B cell (primary cell): ENCODE data around the gene ITSN1. TPM values are rescaled to one million over a fixed set of nuclear protein-coding genes. Genes with fewer than 3 reads are reported as not detected.

ENCODE experiments used
- ATAC-seq: fragments of 200-7000 bp; cut with Tn5 transposase; one replicate; pipeline ENCODE4 v1.10.0; 2021; ENCODE audit warnings: low read depth, mild to moderate bottlenecking, moderate number of reproducible peaks, moderate library complexity
- CTCF ChIA-PET: fragments of 350-600 bp; sonication (Branson Sonifier 250); formaldehyde crosslinking; loops from one replicate; lab custom pipeline; 2021; ENCODE audit warnings: antibody characterized with exemption, inconsistent platforms; lab: Charles Lee
- POLR2A ChIA-PET: fragments of 350-600 bp; sonication (Branson Sonifier 250); formaldehyde crosslinking; loops from one replicate; lab custom pipeline; 2021; ENCODE audit warnings: antibody characterized with exemption; lab: Charles Lee
- DNase-seq: peaks from one replicate; pipeline ENCODE4 v3.0.0; 2013
- H2AFZ ChIP-seq: 2 replicates; pipeline ENCODE4 v1.6.1; 2012; ENCODE audit warnings: mild to moderate bottlenecking, low read depth, low read length; ENCODE audit not compliant: insufficient read depth, poor library complexity, severe bottlenecking
- H3K27ac ChIP-seq, 2 donors: 1 replicate in 1 of 2; 2 replicates in 1 of 2; pipeline ENCODE4 v1.5.1; 2012 to 2013; ENCODE audit warnings: low read length in 2 of 2, mild to moderate bottlenecking in 2 of 2, moderate library complexity in 1 of 2
- H3K27me3 ChIP-seq, 4 experiments: fragments of 200-600 bp in 1 of 4; sonication (generic) in 1 of 4; replicated peaks in 1 of 4; 1 replicate in 2 of 4; 2 replicates in 2 of 4; pipeline versions ENCODE4 v1.6.1 to v1.7.0; 2013 to 2016; ENCODE audit warnings: low read length in 3 of 4, mild to moderate bottlenecking in 2 of 4, mixed read lengths in 1 of 4, moderate library complexity in 1 of 4; ENCODE audit not compliant: insufficient read depth in 4 of 4, control insufficient read depth in 3 of 4; ENCODE audit errors: control extremely low read depth in 1 of 4
- H3K36me3 ChIP-seq, 2 experiments: replicated peaks in 1 of 2; 1 replicate in 1 of 2; 2 replicates in 1 of 2; pipeline versions ENCODE4 v1.6.1 to v1.7.1; 2013; ENCODE audit warnings: low read length in 1 of 2; ENCODE audit not compliant: insufficient read depth in 2 of 2, control insufficient read depth in 1 of 2; ENCODE audit errors: control extremely low read depth in 1 of 2, extremely low read depth in 1 of 2
- H3K4me1 ChIP-seq, 2 donors: fragments of 200-600 bp in 1 of 2; sonication (generic) in 1 of 2; 1 replicate in 1 of 2; 2 replicates in 1 of 2; pipeline versions ENCODE4 v1.5.1 to v1.6.1; 2013 to 2017; ENCODE audit warnings: low read length in 2 of 2; ENCODE audit not compliant: control insufficient read depth in 2 of 2, insufficient read depth in 2 of 2
- H3K4me2 ChIP-seq: replicated peaks from 2 replicates; pipeline ENCODE3; 2012; ENCODE audit warnings: mild to moderate bottlenecking, low read depth, low read length; ENCODE audit not compliant: poor library complexity, severe bottlenecking
- H3K4me3 ChIP-seq, 5 experiments: fragments of 200-600 bp in 1 of 5; sonication (generic) in 1 of 5; 1 replicate in 3 of 5; 2 replicates in 2 of 5; pipeline versions ENCODE4 v1.5.1 to v1.7.0; 2011 to 2016; ENCODE audit warnings: low read length in 4 of 5, mild to moderate bottlenecking in 4 of 5, low read depth in 2 of 5, control low read depth in 1 of 5, moderate library complexity in 1 of 5; ENCODE audit not compliant: insufficient read depth in 1 of 5; ENCODE audit errors: control extremely low read depth in 1 of 5, extremely low read depth in 1 of 5
- H3K79me2 ChIP-seq: fragments of 200-600 bp; sonication (generic); one replicate; pipeline ENCODE4 v1.6.0; 2016; ENCODE audit warnings: low read length; ENCODE audit not compliant: control insufficient read depth, insufficient read depth
- H3K9ac ChIP-seq: fragments of 200-600 bp; sonication (generic); 2 replicates; pipeline ENCODE4 v1.6.1; 2017; ENCODE audit warnings: mild to moderate bottlenecking, low read length, moderate library complexity
- H3K9me3 ChIP-seq, 3 donors: one replicate each; pipeline versions ENCODE4 v1.6.1 to v1.7.1; 2013; ENCODE audit warnings: low read length in 2 of 3; ENCODE audit not compliant: control insufficient read depth in 2 of 3, insufficient read depth in 1 of 3; ENCODE audit errors: control extremely low read depth in 1 of 3
- H4K20me1 ChIP-seq: 2 replicates; pipeline ENCODE4 v1.6.0; 2012; ENCODE audit warnings: mild to moderate bottlenecking, low read length; ENCODE audit not compliant: insufficient read depth, control insufficient read depth, poor library complexity, severe bottlenecking
- H3K27ac Mint-ChIP-seq: one replicate; pipeline ENCODE4 v1.8.0; 2021; ENCODE audit warnings: mixed read lengths
- H3K27me3 Mint-ChIP-seq: one replicate; pipeline ENCODE4 v1.8.0; 2021; ENCODE audit warnings: mixed read lengths
- H3K4me1 Mint-ChIP-seq: one replicate; pipeline ENCODE4 v1.8.0; 2021; ENCODE audit warnings: mixed read lengths
- H3K4me3 Mint-ChIP-seq: one replicate; pipeline ENCODE4 v1.8.0; 2021; ENCODE audit warnings: mixed read lengths
- H3K9me3 Mint-ChIP-seq: one replicate; pipeline ENCODE4 v1.8.0; 2022; ENCODE audit warnings: mixed read lengths; ENCODE audit not compliant: insufficient read depth
- CTCF ChIP-seq: fragments of 200-600 bp; IDR thresholded peaks from one replicate; pipeline ENCODE4 v1.8.0; 2022; ENCODE audit warnings: antibody characterized with exemption, mild to moderate bottlenecking
- EZH2 ChIP-seq: IDR thresholded peaks from 2 replicates; pipeline ENCODE4 v1.6.1; 2012; ENCODE audit warnings: borderline replicate concordance, low read depth, mild to moderate bottlenecking, moderate library complexity, low read length; ENCODE audit not compliant: insufficient read depth, poor library complexity, severe bottlenecking
- WGBS: methylation state at CpG from one replicate; pipeline ENCODE4 v1.1.5; 2013; ENCODE audit warnings: missing lambda C conversion rate; ENCODE audit not compliant: insufficient coverage; 5-methylcytosine and 5-hydroxymethylcytosine counted together
- intact Hi-C: fragments of 100-400 bp; cut with micrococcal nuclease; formaldehyde crosslinking; loops from one replicate; pipeline ENCODE4 v1.10.0; 2022
- polyA plus RNA-seq: library from polyadenylated mRNA; depleted of rRNA; stranded (reverse); fragments of >200 nt; gene quantifications from 2 replicates; pipeline ENCODE4 v1.2.3, GENCODE V29; 2012
- total RNA-seq, 2 donors: library from RNA; stranded (reverse); fragments of 120-200 nt in 1 of 2; gene quantifications; 1 replicate in 1 of 2; 2 replicates in 1 of 2; pipeline versions ENCODE4 v1.2.3 to v1.2.4, GENCODE V29; 2013 to 2022

Gene ITSN1
- total and polyA plus RNA-seq, 2 donors (not counting 1 experiment from before 2014, with no cell fraction given): 0.31 to 2.4 TPM

- H3K27ac Mint-ChIP-seq: no peak overlapping the region
- Histone ChIP-seq H3K4me2 (no peak overlapping the region), H3K4me1 (no peaks in the 10 kb centered on the region), H3K27me3 (peaks cover 0 to 2% (median 0%) of the 10 kb centered on the region in 4 experiments), H3K36me3 (no peaks in the 10 kb centered on the region), H3K9me3 (peaks cover 0 to 12% (median 0%) of the 10 kb centered on the region in 3 donors), H3K79me2 (no peaks in the 10 kb centered on the region), H3K4me3 (no peak overlapping the region), H3K27ac (no peak overlapping the region), H4K20me1 (no peaks in the 10 kb centered on the region), H3K9ac (no peak overlapping the region), H2AFZ (no peak overlapping the region)
- no peaks in the 10 kb centered on the region for H3K27me3 Mint-ChIP-seq
- TF ChIP-seq EZH2 (no peak), CTCF (no peak)
- intact Hi-C loops: no loop called here
- ATAC-seq (no peak), DNase-seq (no peak)
- H3K9me3 Mint-ChIP-seq: no peaks in the 10 kb centered on the region
- 90% methylated on average over 20 of the region's 20 CpGs for WGBS
- no peak overlapping the region for H3K4me3 Mint-ChIP-seq
- POLR2A ChIA-PET: no interaction called here
- CTCF ChIA-PET: no interaction called here
- peaks cover 9% of the 10 kb centered on the region for H3K4me1 Mint-ChIP-seq
These were observed 202.0 kb downstream of the ITSN1 start for GRCh38 chr21:33844104-33844889.

DNA sequence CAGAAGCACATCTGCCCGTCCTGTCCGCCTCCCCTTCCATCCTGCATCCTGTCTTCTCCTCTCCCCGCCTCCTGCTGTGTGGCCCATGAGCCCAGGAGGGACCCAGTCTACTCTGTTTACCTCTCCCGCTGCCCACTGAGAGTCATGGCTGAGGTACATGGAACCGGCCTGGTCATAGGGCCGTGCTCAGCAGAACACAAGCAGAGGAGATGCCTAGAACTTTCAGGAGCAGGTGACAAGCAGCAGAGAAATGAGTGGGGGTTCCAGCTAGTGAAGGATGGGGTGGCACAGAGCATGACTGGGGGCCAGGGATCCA lies 202.5 kb downstream of the ITSN1 start:
- ChIA-PET POLR2A (no interaction called here), CTCF (no interaction called here)
- Mint-ChIP-seq H3K27me3 (no peaks in the 10 kb centered on the region), H3K4me3 (no peak overlapping the region), H3K4me1 (peaks cover 9% of the 10 kb centered on the region), H3K27ac (no peak overlapping the region), H3K9me3 (no peaks in the 10 kb centered on the region)
- Histone ChIP-seq H3K4me3 (no peak overlapping the region), H3K9me3 (peaks cover 0 to 12% (median 0%) of the 10 kb centered on the region in 3 donors), H3K4me1 (no peaks in the 10 kb centered on the region), H3K27me3 (peaks cover 0 to 2% (median 0%) of the 10 kb centered on the region in 4 experiments), H3K9ac (no peak overlapping the region), H3K36me3 (no peaks in the 10 kb centered on the region), H4K20me1 (no peaks in the 10 kb centered on the region), H2AFZ (no peak overlapping the region), H3K27ac (no peak overlapping the region), H3K4me2 (no peak overlapping the region), H3K79me2 (no peaks in the 10 kb centered on the region)
- 90% methylated on average over 6 of the region's 6 CpGs for WGBS
- DNase-seq (no peak), ATAC-seq (no peak)
- TF ChIP-seq CTCF (no peak), EZH2 (no peak)
- intact Hi-C loops: no loop called here
